Mammary epithelial cell (primary cell): Measurements from ENCODE around the gene HTR1E.
"Not testable (repeated sequence)": the region's sequence is repeated elsewhere in the genome, so short reads cannot be mapped to it uniquely, and the experiment has no call there.

Experiments
- EZH2 ChIP-seq: IDR thresholded peaks from 2 replicates; pipeline ENCODE4 v1.6.1; 2012; ENCODE audit warnings: low read length, inconsistent platforms, borderline replicate concordance
- TF ChIP-seq, protein P1 (sequence below), 2 donors: IDR thresholded peaks in 1 of 2; conservative IDR thresholded peaks in 1 of 2; 2 replicates each; pipeline ENCODE4 v1.5.1; 2011 to 2012; ENCODE audit warnings: inconsistent platforms in 2 of 2, low read length in 2 of 2, mild to moderate bottlenecking in 2 of 2, control low read depth in 1 of 2, low read depth in 1 of 2; ENCODE audit not compliant: insufficient read depth in 1 of 2; ENCODE audit errors: extremely low read depth in 1 of 2

DNA sequence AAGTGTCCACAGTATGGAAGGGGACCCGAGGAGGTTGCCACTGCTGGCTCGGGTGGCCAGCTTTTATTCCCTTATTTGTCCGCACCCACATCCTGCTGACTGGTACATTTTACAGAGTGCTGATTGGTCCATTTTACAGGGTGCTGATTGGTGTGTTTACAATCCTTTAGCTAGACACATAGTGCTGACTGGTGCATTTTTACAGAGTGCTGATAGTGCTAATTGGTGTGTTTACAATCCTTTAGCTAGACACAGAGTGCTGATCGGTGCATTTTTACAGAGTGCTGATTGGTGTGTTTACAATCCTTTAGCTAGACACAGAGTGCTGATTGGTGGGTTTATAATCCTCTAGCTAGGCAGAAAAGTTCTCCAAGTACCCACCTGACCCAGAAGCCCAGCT, 65.1 kb downstream of the HTR1E start:
- TF ChIP-seq, protein P1, sequence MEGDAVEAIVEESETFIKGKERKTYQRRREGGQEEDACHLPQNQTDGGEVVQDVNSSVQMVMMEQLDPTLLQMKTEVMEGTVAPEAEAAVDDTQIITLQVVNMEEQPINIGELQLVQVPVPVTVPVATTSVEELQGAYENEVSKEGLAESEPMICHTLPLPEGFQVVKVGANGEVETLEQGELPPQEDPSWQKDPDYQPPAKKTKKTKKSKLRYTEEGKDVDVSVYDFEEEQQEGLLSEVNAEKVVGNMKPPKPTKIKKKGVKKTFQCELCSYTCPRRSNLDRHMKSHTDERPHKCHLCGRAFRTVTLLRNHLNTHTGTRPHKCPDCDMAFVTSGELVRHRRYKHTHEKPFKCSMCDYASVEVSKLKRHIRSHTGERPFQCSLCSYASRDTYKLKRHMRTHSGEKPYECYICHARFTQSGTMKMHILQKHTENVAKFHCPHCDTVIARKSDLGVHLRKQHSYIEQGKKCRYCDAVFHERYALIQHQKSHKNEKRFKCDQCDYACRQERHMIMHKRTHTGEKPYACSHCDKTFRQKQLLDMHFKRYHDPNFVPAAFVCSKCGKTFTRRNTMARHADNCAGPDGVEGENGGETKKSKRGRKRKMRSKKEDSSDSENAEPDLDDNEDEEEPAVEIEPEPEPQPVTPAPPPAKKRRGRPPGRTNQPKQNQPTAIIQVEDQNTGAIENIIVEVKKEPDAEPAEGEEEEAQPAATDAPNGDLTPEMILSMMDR (conservative IDR thresholded peaks at IDR 0.05 in 1 of 2, IDR thresholded peaks at IDR 0.05 in 1 of 2; ENCODE audit: extremely low read depth in 1 of 2, insufficient read depth in 1 of 2, low read depth in 1 of 2, low read length in 2 of 2), result not testable (repeated sequence)
- not testable (repeated sequence) for TF ChIP-seq EZH2
